ENCODE data around the gene ZMYND11.

ZMYND11 gene

GRCh38 chr10:95356-96115 lies 39.7 kb upstream of the ZMYND11 start:
- Histone ChIP-seq H3K4me1 (ENCODE audit: control insufficient read depth, insufficient read depth, low read length) (no peaks in the 10 kb centered on the region), H3K27me3 (ENCODE audit: control insufficient read depth, insufficient read depth, low read length) (no peaks in the 10 kb centered on the region), H3K36me3 (ENCODE audit: control insufficient read depth, insufficient read depth, low read length) (no peaks in the 10 kb centered on the region), H3K4me3 (ENCODE audit: low read length) (no peak overlapping the region), H3K9me3 (ENCODE audit: control insufficient read depth, insufficient read depth, low read length) (peaks cover 2% of the 10 kb centered on the region), H3K27ac (ENCODE audit: low read length) (no peak overlapping the region)
- DNase-seq (ENCODE audit: low read depth, low spot score), result no peak
- no CpG with 5 or more reads among the region's 2 CpGs for WGBS (ENCODE audit: insufficient coverage, insufficient read length)

- Histone ChIP-seq H3K36me3 (ENCODE audit: control insufficient read depth, insufficient read depth, low read length) (no peaks in the 10 kb centered on the region), H3K9me3 (ENCODE audit: control insufficient read depth, insufficient read depth, low read length) (peaks cover 2% of the 10 kb centered on the region), H3K4me1 (ENCODE audit: control insufficient read depth, insufficient read depth, low read length) (no peaks in the 10 kb centered on the region), H3K27ac (ENCODE audit: low read length) (no peak overlapping the region), H3K4me3 (ENCODE audit: low read length) (no peak overlapping the region), H3K27me3 (ENCODE audit: control insufficient read depth, insufficient read depth, low read length) (no peaks in the 10 kb centered on the region)
- no peak for DNase-seq (ENCODE audit: low read depth, low spot score)
- WGBS (ENCODE audit: insufficient coverage, insufficient read length), result no CpG with 5 or more reads among the region's 1 CpG
Observed at GRCh38 chr10:96466-96865, 38.8 kb upstream of the ZMYND11 start.

- H3K9me3 ChIP-seq (ENCODE audit: control insufficient read depth, insufficient read depth, low read length), result no peaks in the 10 kb centered on the region
- no CpG with 5 or more reads among the region's 4 CpGs for WGBS (ENCODE audit: insufficient coverage, insufficient read length)
Observed at GRCh38 chr10:104416-104815, 30.8 kb upstream of the ZMYND11 start.

GRCh38 chr10:104862-105565 lies 30.2 kb upstream of the ZMYND11 start:
- H3K36me3 ChIP-seq (ENCODE audit: control insufficient read depth, insufficient read depth, low read length), result no peaks in the 10 kb centered on the region
- no peak overlapping the region for H3K4me3 ChIP-seq (ENCODE audit: low read length)
- no peak overlapping the region for H3K27ac ChIP-seq (ENCODE audit: low read length)
- H3K4me1 ChIP-seq (ENCODE audit: control insufficient read depth, insufficient read depth, low read length), result no peaks in the 10 kb centered on the region
- no peaks in the 10 kb centered on the region for H3K9me3 ChIP-seq (ENCODE audit: control insufficient read depth, insufficient read depth, low read length)
- no peak for DNase-seq (ENCODE audit: low read depth, low spot score)
- no peaks in the 10 kb centered on the region for H3K27me3 ChIP-seq (ENCODE audit: control insufficient read depth, insufficient read depth, low read length)
- no CpG with 5 or more reads among the region's 16 CpGs for WGBS (ENCODE audit: insufficient coverage, insufficient read length)

More at GRCh38 chr10:104416-104815, 30.8 kb upstream of the ZMYND11 start:
- Histone ChIP-seq H3K36me3 (ENCODE audit: control insufficient read depth, insufficient read depth, low read length) (no peaks in the 10 kb centered on the region), H3K27me3 (ENCODE audit: control insufficient read depth, insufficient read depth, low read length) (no peaks in the 10 kb centered on the region), H3K27ac (ENCODE audit: low read length) (no peak overlapping the region), H3K4me3 (ENCODE audit: low read length) (no peak overlapping the region), H3K4me1 (ENCODE audit: control insufficient read depth, insufficient read depth, low read length) (no peaks in the 10 kb centered on the region)
- DNase-seq (ENCODE audit: low read depth, low spot score), result no peak

- WGBS (ENCODE audit: insufficient coverage, insufficient read length), result no CpG with 5 or more reads among the region's 4 CpGs
- Histone ChIP-seq H3K4me1 (ENCODE audit: control insufficient read depth, insufficient read depth, low read length) (no peaks in the 10 kb centered on the region), H3K36me3 (ENCODE audit: control insufficient read depth, insufficient read depth, low read length) (no peaks in the 10 kb centered on the region), H3K27me3 (ENCODE audit: control insufficient read depth, insufficient read depth, low read length) (no peaks in the 10 kb centered on the region), H3K4me3 (ENCODE audit: low read length) (no peak overlapping the region), H3K9me3 (ENCODE audit: control insufficient read depth, insufficient read depth, low read length) (no peaks in the 10 kb centered on the region), H3K27ac (ENCODE audit: low read length) (no peak overlapping the region)
- DNase-seq (ENCODE audit: low read depth, low spot score), result no peak
Observed at GRCh38 chr10:105806-106205, 29.4 kb upstream of the ZMYND11 start.

- DNase-seq (ENCODE audit: low read depth, low spot score), result no peak
- Histone ChIP-seq H3K27me3 (ENCODE audit: control insufficient read depth, insufficient read depth, low read length) (no peaks in the 10 kb centered on the region), H3K4me1 (ENCODE audit: control insufficient read depth, insufficient read depth, low read length) (no peaks in the 10 kb centered on the region), H3K4me3 (ENCODE audit: low read length) (no peak overlapping the region), H3K9me3 (ENCODE audit: control insufficient read depth, insufficient read depth, low read length) (no peaks in the 10 kb centered on the region), H3K27ac (ENCODE audit: low read length) (no peak overlapping the region), H3K36me3 (ENCODE audit: control insufficient read depth, insufficient read depth, low read length) (no peaks in the 10 kb centered on the region)
- WGBS (ENCODE audit: insufficient coverage, insufficient read length), result no CpG with 5 or more reads among the region's 6 CpGs
Observed at GRCh38 chr10:106740-107139, 28.5 kb upstream of the ZMYND11 start.

- H3K4me3 ChIP-seq (ENCODE audit: low read length), result no peak overlapping the region
- H3K27me3 ChIP-seq (ENCODE audit: control insufficient read depth, insufficient read depth, low read length), result no peaks in the 10 kb centered on the region
- WGBS (ENCODE audit: insufficient coverage, insufficient read length), result no CpG with 5 or more reads among the region's 3 CpGs
- H3K36me3 ChIP-seq (ENCODE audit: control insufficient read depth, insufficient read depth, low read length), result no peaks in the 10 kb centered on the region
- H3K27ac ChIP-seq (ENCODE audit: low read length), result no peak overlapping the region
- H3K9me3 ChIP-seq (ENCODE audit: control insufficient read depth, insufficient read depth, low read length), result no peaks in the 10 kb centered on the region
- no peak for DNase-seq (ENCODE audit: low read depth, low spot score)
- no peaks in the 10 kb centered on the region; the same call in 1 of the 2 replicates for H3K4me1 ChIP-seq (ENCODE audit: control insufficient read depth, insufficient read depth, low read length)
Observed at GRCh38 chr10:112246-112645, 23.0 kb upstream of the ZMYND11 start.

GRCh38 chr10:124874-125273 lies 10.4 kb upstream of the ZMYND11 start:
- no peak for DNase-seq (ENCODE audit: low read depth, low spot score)
- WGBS (ENCODE audit: insufficient coverage, insufficient read length), result no CpG with 5 or more reads among the region's 1 CpG
- no peak overlapping the region for H3K27ac ChIP-seq (ENCODE audit: low read length)
- H3K27me3 ChIP-seq (ENCODE audit: control insufficient read depth, insufficient read depth, low read length), result no peaks in the 10 kb centered on the region
- no peaks in the 10 kb centered on the region for H3K9me3 ChIP-seq (ENCODE audit: control insufficient read depth, insufficient read depth, low read length)
- no peaks in the 10 kb centered on the region; the same call in 1 of the 2 replicates for H3K4me1 ChIP-seq (ENCODE audit: control insufficient read depth, insufficient read depth, low read length)
- H3K36me3 ChIP-seq (ENCODE audit: control insufficient read depth, insufficient read depth, low read length), result no peaks in the 10 kb centered on the region
- H3K4me3 ChIP-seq (ENCODE audit: low read length), result no peak overlapping the region

GRCh38 chr10:127612-128432 lies 7.4 kb upstream of the ZMYND11 start:
- Histone ChIP-seq H3K36me3 (ENCODE audit: control insufficient read depth, insufficient read depth, low read length) (no peaks in the 10 kb centered on the region), H3K27me3 (ENCODE audit: control insufficient read depth, insufficient read depth, low read length) (no peaks in the 10 kb centered on the region), H3K4me3 (ENCODE audit: low read length) (no peak overlapping the region), H3K27ac (ENCODE audit: low read length) (no peak overlapping the region), H3K9me3 (ENCODE audit: control insufficient read depth, insufficient read depth, low read length) (no peaks in the 10 kb centered on the region), H3K4me1 (ENCODE audit: control insufficient read depth, insufficient read depth, low read length) (no peaks in the 10 kb centered on the region; the same call in 1 of the 2 replicates)
- DNase-seq (ENCODE audit: low read depth, low spot score), result no peak
- WGBS (ENCODE audit: insufficient coverage, insufficient read length), result no CpG with 5 or more reads among the region's 9 CpGs

GRCh38 chr10:129810-130209 lies 5.4 kb upstream of the ZMYND11 start:
- H3K9me3 ChIP-seq (ENCODE audit: control insufficient read depth, insufficient read depth, low read length), result no peaks in the 10 kb centered on the region
- H3K27ac ChIP-seq (ENCODE audit: low read length), result no peak overlapping the region
- no peak for DNase-seq (ENCODE audit: low read depth, low spot score)
- no peaks in the 10 kb centered on the region; the same call in 1 of the 2 replicates for H3K4me1 ChIP-seq (ENCODE audit: control insufficient read depth, insufficient read depth, low read length)
- no CpG with 5 or more reads among the region's 4 CpGs for WGBS (ENCODE audit: insufficient coverage, insufficient read length)
- H3K4me3 ChIP-seq (ENCODE audit: low read length), result no peak overlapping the region
- H3K36me3 ChIP-seq (ENCODE audit: control insufficient read depth, insufficient read depth, low read length), result no peaks in the 10 kb centered on the region
- H3K27me3 ChIP-seq (ENCODE audit: control insufficient read depth, insufficient read depth, low read length), result peaks cover 2% of the 10 kb centered on the region; the same call in 1 of the 2 replicates
